ENCODE results near the gene CLDN12.
A peak's percentile ranks its signal among the peaks of the same experiment; 100 is the strongest.
"Not testable (repeated sequence)": the region's sequence is repeated elsewhere in the genome, so short reads cannot be mapped to it uniquely, and the experiment has no call there.

The CLDN12 gene

DNA sequence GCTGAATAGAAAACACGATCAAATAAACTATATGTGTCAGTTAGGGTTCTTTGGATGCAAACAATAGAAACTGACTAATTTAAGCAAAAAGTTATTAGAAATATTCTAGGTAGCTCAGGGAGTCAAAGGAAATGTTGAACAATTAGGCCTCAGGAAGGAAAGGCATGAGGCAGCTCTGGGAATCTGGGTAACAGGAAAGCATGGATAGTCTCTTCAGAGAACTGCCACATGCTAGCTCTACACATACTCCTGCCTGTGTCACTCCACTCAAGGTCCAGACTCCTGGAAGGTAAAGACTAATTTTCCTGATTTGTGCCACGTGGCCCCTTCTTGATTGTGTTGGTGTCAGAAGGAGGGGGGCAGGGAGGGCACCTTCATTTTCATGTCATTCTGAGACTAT, 42.4 kb downstream of the CLDN12 start:
- no peak for FAIRE-seq

GRCh38 chr7:90446137-90446899, 43.1 kb downstream of the CLDN12 start:
- no peak for FAIRE-seq

GRCh38 chr7:90453259-90453891, 50.1 kb downstream of the CLDN12 start:
- no peak for FAIRE-seq

GRCh38 chr7:90453931-90454330, 50.7 kb downstream of the CLDN12 start:
- no peak for FAIRE-seq

GRCh38 chr7:90455163-90456030, 52.1 kb downstream of the CLDN12 start:
- peak; percentile 46 for FAIRE-seq

DNA sequence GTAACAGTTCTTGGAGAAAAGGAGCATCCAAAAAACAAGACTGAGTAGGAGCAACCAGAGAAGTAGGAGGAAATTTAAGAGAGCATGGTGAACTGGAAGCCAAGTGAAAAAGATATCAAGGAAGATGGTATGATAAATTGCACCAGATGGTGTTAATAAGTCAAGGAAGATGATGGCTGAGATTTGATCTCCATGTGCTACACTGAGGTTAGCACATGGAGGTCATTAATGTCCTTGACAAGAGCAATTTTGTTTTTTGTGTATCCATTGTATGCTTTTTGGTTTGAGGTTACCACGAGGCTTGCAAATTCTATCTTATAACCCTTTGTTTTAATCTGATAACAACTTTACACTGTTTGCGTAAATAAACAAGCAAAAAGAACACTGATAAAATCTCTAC, 54.8 kb downstream of the CLDN12 start:
- no peak for FAIRE-seq

DNA sequence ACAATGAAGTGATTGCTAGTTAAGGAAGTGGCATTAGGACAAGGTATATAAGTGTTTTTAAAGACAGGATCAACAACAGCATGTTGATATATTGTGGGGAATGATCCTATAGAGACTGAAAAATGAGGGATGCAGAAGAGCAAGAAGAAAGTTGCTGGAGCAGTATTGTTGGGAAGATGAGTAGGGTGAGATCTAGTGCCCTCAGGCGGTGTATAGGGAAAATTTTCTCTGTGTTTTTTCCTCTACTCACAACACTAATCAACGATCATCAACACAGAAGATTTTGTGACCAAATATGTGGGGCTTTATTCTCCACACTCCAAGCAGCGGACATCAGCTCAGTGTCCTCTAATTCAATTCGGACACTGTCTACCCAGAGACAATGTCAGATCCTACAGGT, 56.6 kb downstream of the CLDN12 start:
- no peak for FAIRE-seq

- no peak for FAIRE-seq
Observed at GRCh38 chr7:90461219-90461618, 58.0 kb downstream of the CLDN12 start.

GRCh38 chr7:90463151-90463628, 59.9 kb downstream of the CLDN12 start:
- FAIRE-seq = not testable (repeated sequence)

All from G401.6 (cell line).